SU-DHL-6 (cell line): ENCODE measurements around the gene HOXC4.

Experiments used
- H2AFZ ChIP-seq: fragments of 200-600 bp; sonication (generic); 2 replicates; pipeline ENCODE4 v1.6.1; 2014; ENCODE audit warnings: low read depth, mild to moderate bottlenecking, moderate library complexity, mixed read lengths, antibody characterized with exemption, low read length; ENCODE audit not compliant: severe bottlenecking
- H3F3A ChIP-seq: fragments of 200-600 bp; shearing (Covaris generic); 2 replicates; pipeline ENCODE4 v1.6.0; 2016; ENCODE audit warnings: antibody characterized with exemption, mild to moderate bottlenecking; ENCODE audit not compliant: insufficient read depth
- H3K27ac ChIP-seq: fragments of 200-600 bp; sonication (generic); 2 replicates; pipeline ENCODE4 v1.5.1; 2016; ENCODE audit warnings: low read depth, mild to moderate bottlenecking, low read length, moderate library complexity, mixed read lengths
- H3K27me3 ChIP-seq: fragments of 200-600 bp; sonication (generic), shearing (Covaris generic); 2 replicates; pipeline ENCODE4 v1.6.0; 2014; ENCODE audit warnings: mild to moderate bottlenecking, low read length
- H3K36me3 ChIP-seq: fragments of 200-600 bp; sonication (generic); 2 replicates; pipeline ENCODE4 v1.6.1; 2014; ENCODE audit warnings: mild to moderate bottlenecking, low read length, mixed read lengths
- H3K4me2 ChIP-seq: fragments of 300-600, 200-600 bp; shearing (Covaris generic), sonication (generic); 2 replicates; pipeline ENCODE4 v1.6.0; 2014; ENCODE audit warnings: low read length, low read depth, mild to moderate bottlenecking; ENCODE audit not compliant: poor library complexity, severe bottlenecking
- H3K4me3 ChIP-seq: fragments of 200-600 bp; sonication (generic); 2 replicates; pipeline ENCODE4 v1.5.1; 2014; ENCODE audit warnings: antibody characterized with exemption, low read length, mild to moderate bottlenecking, mixed read lengths; ENCODE audit not compliant: insufficient read depth, poor library complexity, severe bottlenecking
- H3K79me2 ChIP-seq: fragments of 200-600 bp; sonication (generic); 2 replicates; pipeline ENCODE4 v1.6.1; 2014; ENCODE audit warnings: mild to moderate bottlenecking, low read length, moderate library complexity; ENCODE audit not compliant: insufficient read depth
- H3K9ac ChIP-seq: fragments of 200-600 bp; sonication (generic); 2 replicates; pipeline ENCODE4 v1.7.0; 2014; ENCODE audit warnings: mild to moderate bottlenecking, low read length
- H3K9me2 ChIP-seq: fragments of 200-600 bp; sonication (generic); replicated peaks from 2 replicates; pipeline ENCODE4 v1.6.1; 2014; ENCODE audit warnings: low read length; ENCODE audit not compliant: insufficient read depth
- H3K9me3 ChIP-seq: fragments of 200-600 bp; sonication (generic); 2 replicates; pipeline ENCODE4 v1.6.1; 2014; ENCODE audit warnings: low read length, mixed read lengths; ENCODE audit not compliant: insufficient read depth
- H4K20me1 ChIP-seq: fragments of 200-600 bp; sonication (generic); 2 replicates; pipeline ENCODE4 v1.6.1; 2014; ENCODE audit warnings: low read depth, mild to moderate bottlenecking, antibody characterized with exemption, low read length, moderate library complexity, mixed read lengths
- EZH2phosphoT487 ChIP-seq: fragments of 200-600 bp; sonication (generic), shearing (Covaris generic); conservative IDR thresholded peaks from 2 replicates; pipeline ENCODE4 v1.6.1; 2018; ENCODE audit warnings: mild to moderate bottlenecking, antibody characterized with exemption, low read length, moderate library complexity, mixed read lengths
- TF ChIP-seq, protein P1 (sequence below): fragments of 200-600 bp; sonication (generic); IDR thresholded peaks from one replicate; pipeline ENCODE4 v1.5.1; 2017; ENCODE audit warnings: antibody characterized with exemption, mild to moderate bottlenecking, low read length, moderate library complexity; ENCODE audit not compliant: insufficient read depth, poor library complexity, severe bottlenecking

HOXC4 gene

DNA sequence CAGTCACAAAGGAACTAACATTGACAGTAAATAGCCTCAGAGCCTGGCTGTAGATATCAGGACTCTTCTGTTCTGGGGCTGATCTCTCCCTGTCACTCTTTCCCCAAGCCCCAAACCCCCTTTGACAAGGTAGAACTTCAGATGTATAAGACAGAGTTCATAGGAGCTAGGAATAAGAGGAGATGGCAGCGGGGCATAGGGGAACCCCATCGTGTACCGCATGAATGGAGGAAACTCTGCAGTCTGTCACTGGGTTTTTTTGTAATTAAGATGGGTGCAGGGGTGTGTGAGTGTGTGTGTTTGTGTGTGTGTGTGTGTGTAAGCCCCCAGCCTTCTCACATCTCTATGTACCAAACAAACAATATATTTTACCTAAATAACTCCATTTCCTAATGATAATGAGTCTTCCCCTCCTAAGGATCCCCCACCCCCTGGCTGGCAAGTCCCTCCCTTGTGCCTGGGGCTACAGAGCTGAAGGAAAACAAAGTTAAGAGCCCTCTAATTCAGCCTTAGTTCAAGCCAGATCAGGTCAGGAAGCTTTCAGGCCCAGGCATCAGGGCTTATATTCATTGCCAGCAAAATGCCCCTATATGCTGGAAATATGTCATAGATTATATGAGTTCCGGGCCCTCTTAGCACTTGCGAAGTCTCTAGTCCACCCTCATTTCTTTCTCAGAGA, 9.1 kb upstream of the HOXC4 start:
- no peaks in the 10 kb centered on the region for H3F3A ChIP-seq
- no peaks in the 10 kb centered on the region for H3K9me2 ChIP-seq
- H3K79me2 ChIP-seq: no peaks in the 10 kb centered on the region
- H3K9ac ChIP-seq: no peak overlapping the region
- no peaks in the 10 kb centered on the region for H3K36me3 ChIP-seq
- TF ChIP-seq, protein P1, sequence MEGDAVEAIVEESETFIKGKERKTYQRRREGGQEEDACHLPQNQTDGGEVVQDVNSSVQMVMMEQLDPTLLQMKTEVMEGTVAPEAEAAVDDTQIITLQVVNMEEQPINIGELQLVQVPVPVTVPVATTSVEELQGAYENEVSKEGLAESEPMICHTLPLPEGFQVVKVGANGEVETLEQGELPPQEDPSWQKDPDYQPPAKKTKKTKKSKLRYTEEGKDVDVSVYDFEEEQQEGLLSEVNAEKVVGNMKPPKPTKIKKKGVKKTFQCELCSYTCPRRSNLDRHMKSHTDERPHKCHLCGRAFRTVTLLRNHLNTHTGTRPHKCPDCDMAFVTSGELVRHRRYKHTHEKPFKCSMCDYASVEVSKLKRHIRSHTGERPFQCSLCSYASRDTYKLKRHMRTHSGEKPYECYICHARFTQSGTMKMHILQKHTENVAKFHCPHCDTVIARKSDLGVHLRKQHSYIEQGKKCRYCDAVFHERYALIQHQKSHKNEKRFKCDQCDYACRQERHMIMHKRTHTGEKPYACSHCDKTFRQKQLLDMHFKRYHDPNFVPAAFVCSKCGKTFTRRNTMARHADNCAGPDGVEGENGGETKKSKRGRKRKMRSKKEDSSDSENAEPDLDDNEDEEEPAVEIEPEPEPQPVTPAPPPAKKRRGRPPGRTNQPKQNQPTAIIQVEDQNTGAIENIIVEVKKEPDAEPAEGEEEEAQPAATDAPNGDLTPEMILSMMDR: no peak
- TF ChIP-seq EZH2phosphoT487: no peak
- no peak overlapping the region for H3K4me2 ChIP-seq
- no peaks in the 10 kb centered on the region for H3K9me3 ChIP-seq
- H3K27ac ChIP-seq: no peak overlapping the region
- H2AFZ ChIP-seq: no peak overlapping the region
- no peaks in the 10 kb centered on the region for H3K27me3 ChIP-seq
- H3K4me3 ChIP-seq: no peak overlapping the region
- H4K20me1 ChIP-seq: no peaks in the 10 kb centered on the region

DNA sequence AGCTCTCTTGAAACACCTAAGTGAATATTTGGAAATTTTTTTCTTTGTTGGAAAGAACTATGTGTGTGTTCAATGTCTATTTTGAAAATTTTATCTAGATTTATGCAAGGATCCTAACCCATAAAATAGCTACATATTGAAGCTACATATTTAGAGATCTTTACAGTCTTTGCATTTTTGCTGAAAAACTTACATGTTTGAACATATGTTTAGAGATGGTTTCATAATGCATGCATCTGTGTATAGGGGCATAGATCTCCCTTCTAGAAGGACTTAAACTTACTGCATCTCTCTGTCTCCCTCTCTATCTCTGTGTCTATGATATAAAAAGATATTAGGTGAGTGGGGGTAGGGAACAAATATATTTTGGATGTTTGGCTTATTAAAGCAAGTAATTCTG, 8.2 kb upstream of the HOXC4 start:
- no peaks in the 10 kb centered on the region for H3K27me3 ChIP-seq
- H3K4me2 ChIP-seq: no peak overlapping the region
- no peaks in the 10 kb centered on the region for H3K36me3 ChIP-seq
- H3K27ac ChIP-seq: no peak overlapping the region
- H3K9me3 ChIP-seq: no peaks in the 10 kb centered on the region
- H3K9me2 ChIP-seq: no peaks in the 10 kb centered on the region
- no peaks in the 10 kb centered on the region for H3K79me2 ChIP-seq
- no peak overlapping the region for H3K4me3 ChIP-seq
- H4K20me1 ChIP-seq: no peaks in the 10 kb centered on the region
- no peak overlapping the region for H2AFZ ChIP-seq
- TF ChIP-seq, protein P1: no peak
- no peak for TF ChIP-seq EZH2phosphoT487
- no peak overlapping the region for H3K9ac ChIP-seq
- no peaks in the 10 kb centered on the region for H3F3A ChIP-seq

GRCh38 chr12:54045868-54046521, 7.6 kb upstream of the HOXC4 start:
- Histone ChIP-seq H3K4me2 (no peak overlapping the region), H3K27me3 (no peaks in the 10 kb centered on the region), H3K27ac (no peak overlapping the region), H4K20me1 (no peaks in the 10 kb centered on the region), H3K9me3 (no peaks in the 10 kb centered on the region), H3K9ac (no peak overlapping the region), H3K79me2 (no peaks in the 10 kb centered on the region), H3K36me3 (no peaks in the 10 kb centered on the region), H3K4me3 (no peak overlapping the region), H3K9me2 (no peaks in the 10 kb centered on the region), H2AFZ (no peak overlapping the region), H3F3A (no peaks in the 10 kb centered on the region)
- no peak for TF ChIP-seq EZH2phosphoT487
- TF ChIP-seq, protein P1: no peak
